Right renal cortex interstitium (tissue), 3 donors: ENCODE results near the gene UBE2E2. TPM values are rescaled to one million over a fixed set of nuclear protein-coding genes. Genes with fewer than 3 reads are reported as not detected.

Experiments used
- DNase-seq, 3 donors: peaks; one replicate each; pipeline ENCODE4 v3.0.0-alpha.2; 2013; ENCODE audit warnings: low read depth in 3 of 3, low spot score in 2 of 3
- polyA plus RNA-seq, 3 donors: library from polyadenylated mRNA; unstranded; fragments of 120-200 nt; gene quantifications; one replicate each; pipeline ENCODE4 v1.2.1, GENCODE V29; 2013; ENCODE audit not compliant: insufficient read length in 3 of 3

The UBE2E2 gene
- polyA plus RNA-seq, 3 donors = 54.3 to 71.0 (median 62.4) TPM

DNA sequence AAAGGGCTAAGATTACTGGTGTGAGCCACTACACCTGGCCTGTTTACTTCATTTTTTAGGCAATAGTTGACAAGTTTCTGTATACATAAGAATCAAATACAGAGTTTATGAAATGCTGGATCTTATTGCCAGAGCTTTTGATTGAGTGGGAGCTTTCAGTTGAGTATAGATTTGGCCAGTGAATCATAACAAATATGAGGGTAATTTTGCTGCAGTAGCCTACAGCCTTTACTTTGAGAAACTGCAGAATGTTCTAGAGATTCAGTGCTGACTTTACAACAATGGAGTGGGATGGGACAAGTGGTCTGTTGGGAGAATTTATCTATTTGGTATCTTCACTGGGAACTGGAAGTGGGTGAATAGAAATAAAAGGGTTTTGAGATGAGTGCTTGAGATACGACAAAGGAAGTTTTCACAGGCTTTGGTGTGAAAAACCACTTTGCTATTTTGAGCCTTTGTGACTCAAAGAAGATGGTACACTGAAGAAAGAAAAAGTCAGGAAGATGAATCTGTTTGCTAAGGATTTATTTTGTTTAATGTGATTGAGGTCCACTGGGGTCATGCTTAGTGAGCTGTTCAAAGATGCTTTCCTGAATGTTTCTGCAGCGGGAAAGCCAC, 227.8 kb downstream of the UBE2E2 start:
- DNase-seq = no peak

GRCh38 chr3:23431764-23432163, 228.6 kb downstream of the UBE2E2 start:
- DNase-seq = no peak

DNA sequence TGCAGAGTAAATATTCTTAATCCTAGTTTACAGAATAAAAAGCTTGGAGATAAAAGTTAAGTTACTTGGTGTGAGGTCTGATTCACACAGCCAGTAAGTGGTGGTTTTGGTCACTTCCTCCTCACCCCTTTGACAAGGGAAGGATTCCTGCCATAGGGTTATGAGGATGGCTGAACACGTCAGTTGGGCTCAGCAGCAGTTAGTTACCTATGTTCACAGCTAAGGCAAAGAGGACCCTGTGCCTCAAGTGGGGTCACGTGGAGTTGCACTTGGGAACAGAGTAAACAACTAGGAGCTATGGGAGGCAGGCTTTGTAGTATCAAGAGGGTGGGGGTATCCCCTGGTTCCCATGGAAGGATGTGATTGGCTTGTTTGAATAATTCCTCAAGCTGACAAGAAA, 232.2 kb downstream of the UBE2E2 start:
- DNase-seq = no peak

GRCh38 chr3:23435904-23436303, 232.8 kb downstream of the UBE2E2 start:
- DNase-seq = no peak

- no peak for DNase-seq
Measured at GRCh38 chr3:23437484-23438145, 234.5 kb downstream of the UBE2E2 start.

- no peak for DNase-seq
Measured at GRCh38 chr3:23438657-23439056, 235.5 kb downstream of the UBE2E2 start.

DNA sequence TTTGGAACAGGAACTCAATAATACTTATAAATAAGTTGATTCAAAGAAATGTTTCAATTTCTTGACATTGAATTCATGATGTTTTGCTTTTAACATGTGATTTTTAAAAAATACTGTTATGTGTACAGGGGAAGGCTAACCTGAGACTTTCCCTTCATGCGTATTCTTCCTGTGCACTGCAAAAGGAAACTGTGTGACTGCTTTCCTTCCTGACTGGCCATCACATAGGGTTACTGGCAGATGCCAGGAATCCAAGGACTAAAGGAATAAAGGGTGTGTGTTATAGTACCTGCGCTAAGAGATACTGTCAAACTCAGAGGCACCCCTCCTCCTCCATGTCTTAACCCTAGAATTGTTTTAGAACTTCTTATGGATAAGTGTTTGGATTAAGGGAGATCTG, 236.0 kb downstream of the UBE2E2 start:
- DNase-seq = no peak

DNA sequence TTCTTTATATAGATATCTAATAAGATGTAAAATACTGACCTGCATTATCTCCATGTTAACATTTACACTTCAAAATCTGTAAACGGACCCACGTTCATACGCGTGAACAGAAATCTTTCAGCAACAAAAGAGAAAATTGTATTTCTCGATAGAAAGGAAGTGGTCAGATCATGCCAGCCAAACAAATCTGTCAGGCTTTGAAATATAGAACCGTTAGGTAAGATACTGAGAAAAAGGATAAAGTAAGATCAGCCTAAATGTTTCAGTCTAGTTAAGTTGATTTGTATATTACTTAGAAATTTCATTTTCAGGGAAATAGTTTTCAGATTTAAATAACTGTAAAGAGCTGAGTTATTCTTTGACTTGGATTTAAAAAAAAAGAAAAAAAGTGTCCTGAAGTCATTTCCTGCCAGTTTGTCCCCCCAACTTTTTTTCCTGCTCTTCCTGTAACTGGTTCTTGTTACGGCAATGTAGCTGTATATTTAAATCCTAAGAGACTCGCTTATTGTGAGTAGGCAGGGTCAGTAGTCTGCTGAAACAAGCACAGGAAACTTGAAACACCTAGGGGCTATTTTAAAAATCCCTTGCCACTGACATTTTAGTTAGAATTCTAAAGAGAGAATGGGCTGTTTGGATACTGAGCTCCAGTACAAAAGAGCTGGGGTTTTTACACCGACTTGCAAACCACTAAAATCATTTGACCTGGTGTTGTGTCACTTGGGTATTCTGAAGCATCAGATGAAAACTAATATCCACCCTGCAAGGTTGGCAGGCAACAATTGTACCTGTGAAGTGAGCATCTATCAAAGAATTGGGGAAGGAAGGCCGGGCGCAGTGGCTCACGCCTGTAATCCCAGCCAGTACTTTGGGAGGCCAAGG, 237.5 kb downstream of the UBE2E2 start:
- DNase-seq = no peak

DNA sequence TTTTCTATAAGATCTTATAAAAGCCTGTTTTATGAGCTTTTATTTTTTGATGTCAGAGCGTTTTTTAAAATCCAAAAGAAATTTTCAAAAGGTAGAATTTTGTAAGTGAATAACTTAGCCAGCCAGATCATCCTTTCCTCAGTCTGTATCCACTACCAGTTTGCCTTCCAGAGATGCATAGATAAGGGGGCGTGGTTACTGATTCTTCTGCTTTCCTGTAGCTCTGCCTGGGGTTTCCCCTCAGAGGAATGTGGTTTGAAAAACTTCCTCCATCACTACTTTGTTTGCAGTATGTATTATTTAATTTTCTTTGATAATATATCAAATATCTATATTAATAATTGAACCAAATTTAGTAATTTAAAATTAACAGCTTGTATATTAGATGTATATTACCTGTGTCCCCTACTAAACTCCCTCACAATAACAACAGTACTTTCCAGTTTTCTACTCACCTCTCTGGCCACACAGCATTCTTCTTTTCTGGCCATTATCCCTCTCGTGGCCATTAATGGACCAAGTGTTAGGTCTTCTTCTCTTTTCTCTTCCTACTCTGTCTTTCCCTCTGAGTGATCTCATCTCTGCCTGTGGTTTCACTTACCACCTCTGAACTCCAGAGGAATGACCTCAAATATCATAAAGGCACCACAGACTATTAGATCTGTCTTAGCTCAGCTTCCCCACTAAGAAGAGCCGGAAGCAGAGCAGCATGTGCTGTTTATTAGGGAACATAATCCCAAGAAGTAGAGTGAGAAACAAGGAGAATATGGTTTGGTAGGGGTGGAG, 239.7 kb downstream of the UBE2E2 start:
- DNase-seq = no peak

DNA sequence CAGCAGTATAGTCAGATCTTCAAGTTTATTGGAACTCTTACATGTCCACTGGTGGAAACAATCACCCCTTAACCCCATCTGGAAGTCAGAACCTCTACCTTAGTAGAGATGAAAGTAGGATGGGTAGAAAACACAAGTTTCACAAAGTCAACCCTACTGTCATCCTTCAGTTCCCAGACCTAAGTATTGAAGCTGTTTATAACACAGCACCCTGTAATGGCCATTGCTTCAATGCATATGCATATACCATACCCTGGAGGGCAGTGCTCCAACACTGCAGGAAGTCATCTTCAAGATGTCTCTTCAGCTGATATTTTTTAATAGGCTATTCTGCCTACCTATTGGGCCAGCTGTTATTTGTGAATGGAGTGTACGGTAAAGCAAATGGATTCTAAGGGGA, 241.3 kb downstream of the UBE2E2 start:
- DNase-seq = no peak

GRCh38 chr3:23446301-23446700, 243.2 kb downstream of the UBE2E2 start:
- no peak for DNase-seq

GRCh38 chr3:23448998-23449537, 245.9 kb downstream of the UBE2E2 start:
- no peak for DNase-seq

GRCh38 chr3:23450051-23450450, 246.9 kb downstream of the UBE2E2 start:
- no peak for DNase-seq

DNA sequence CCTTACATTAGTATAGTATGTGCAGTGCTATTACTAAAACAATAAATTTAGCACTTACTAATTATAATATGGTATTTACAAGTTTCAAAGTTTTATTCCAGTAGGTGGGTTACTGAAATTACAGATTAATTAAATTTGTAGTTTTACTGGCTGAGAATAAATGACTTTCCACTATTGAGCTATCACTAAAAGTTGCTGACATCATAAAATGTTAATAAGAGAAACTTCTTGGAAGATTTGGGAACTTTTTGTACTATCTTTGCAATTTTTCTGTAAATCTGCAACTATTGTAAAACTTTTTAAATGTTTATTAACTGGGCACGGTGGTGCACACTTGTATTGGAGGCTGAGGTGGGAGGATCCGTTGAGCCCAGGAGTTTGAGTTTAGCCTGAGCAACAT, 247.7 kb downstream of the UBE2E2 start:
- DNase-seq = no peak

- DNase-seq = no peak
Measured at GRCh38 chr3:23452408-23452807, 249.3 kb downstream of the UBE2E2 start.

GRCh38 chr3:23455084-23455483, 252.0 kb downstream of the UBE2E2 start:
- no peak for DNase-seq

DNA sequence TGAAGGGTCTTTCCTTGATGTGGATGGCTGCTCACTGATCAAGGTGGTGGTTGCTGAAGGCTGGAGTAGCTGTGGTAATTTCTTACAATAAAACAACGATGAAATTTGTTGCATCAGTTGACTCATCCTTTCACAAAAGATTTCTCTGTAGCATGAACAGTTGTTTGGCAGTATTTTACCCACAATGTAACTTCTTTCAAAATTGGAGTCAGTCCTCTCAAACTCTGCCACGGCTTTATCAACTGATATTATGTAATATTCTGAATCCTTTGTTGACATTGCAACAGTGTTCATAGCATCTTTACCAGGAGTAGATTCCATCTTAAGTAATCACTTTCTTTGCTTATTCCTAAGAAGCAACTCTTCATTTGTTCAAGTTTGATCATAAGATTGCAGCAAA, 252.6 kb downstream of the UBE2E2 start:
- no peak for DNase-seq

DNA sequence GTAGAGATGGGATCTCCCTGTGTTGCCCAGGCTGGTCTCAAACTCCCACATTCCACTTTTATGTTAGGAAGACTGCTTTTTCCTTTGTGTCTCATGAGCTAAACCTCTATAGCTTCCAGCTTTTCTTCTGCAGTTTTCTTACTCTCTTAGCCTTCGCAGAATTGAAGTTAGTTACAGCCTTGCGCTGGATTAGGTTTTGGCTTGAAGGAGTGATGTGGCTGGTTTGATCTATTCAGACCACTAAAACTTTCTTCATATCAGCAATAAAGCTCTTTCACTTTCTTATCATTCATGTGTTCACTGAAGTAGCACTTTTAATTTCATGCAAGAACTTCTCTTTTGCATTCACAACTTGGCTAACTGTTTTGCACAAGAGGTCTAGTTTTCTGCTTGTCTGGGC, 254.6 kb downstream of the UBE2E2 start:
- DNase-seq = no peak

DNA sequence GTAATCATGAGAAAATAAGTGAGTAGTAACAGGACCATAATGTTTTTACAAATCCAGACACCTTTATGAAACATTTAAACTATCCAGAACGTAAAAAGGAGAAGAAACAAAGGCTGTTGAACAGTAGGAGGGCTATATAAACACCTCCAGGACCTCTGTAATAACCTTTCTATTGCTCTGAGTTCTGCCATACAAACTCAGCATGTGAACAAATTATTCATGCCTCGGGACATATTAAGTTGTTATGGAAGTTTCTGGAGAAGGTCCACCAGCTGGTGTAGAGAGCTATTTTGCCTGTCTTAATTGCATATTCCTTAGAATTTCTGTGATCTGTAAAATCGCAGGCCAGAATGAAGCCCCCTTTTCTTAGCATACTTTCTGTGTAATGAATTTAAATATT, 256.3 kb downstream of the UBE2E2 start:
- DNase-seq = no peak

- no peak for DNase-seq
Measured at GRCh38 chr3:23459889-23460546, 256.9 kb downstream of the UBE2E2 start.
